ENCODE measurements around the gene OSGIN1.
"Not testable (repeated sequence)": the region's sequence is repeated elsewhere in the genome, so short reads cannot be mapped to it uniquely, and the experiment has no call there.

The OSGIN1 gene

GRCh38 chr16:83941546-83941945, 11.5 kb upstream of the OSGIN1 start:
- not testable (repeated sequence) for H3K9ac ChIP-seq (ENCODE audit: low read length); H2BK5ac ChIP-seq (ENCODE audit: low read length); H3K4me3 ChIP-seq (ENCODE audit: low read length); H3K4ac ChIP-seq (ENCODE audit: low read depth, low read length); H3K79me1 ChIP-seq (ENCODE audit: low read length); H3K23ac ChIP-seq (ENCODE audit: low read length); H3K79me2 ChIP-seq (ENCODE audit: control insufficient read depth, insufficient read depth, low read length); H2BK120ac ChIP-seq (ENCODE audit: low read depth, low read length); H4K5ac ChIP-seq (ENCODE audit: low read length); H3K27me3 ChIP-seq (ENCODE audit: insufficient read depth, low read length, poor library complexity); H3K27ac ChIP-seq (ENCODE audit: low read depth, low read length); H3K18ac ChIP-seq (ENCODE audit: low read length); H2BK15ac ChIP-seq (replicated peaks; ENCODE audit: low read depth); DNase-seq; H3K56ac ChIP-seq (ENCODE audit: low read length); H3K4me2 ChIP-seq (ENCODE audit: low read length); H2AK5ac ChIP-seq (ENCODE audit: low read length); H3K36me3 ChIP-seq (ENCODE audit: control insufficient read depth, insufficient read depth, low read length); H3K4me1 ChIP-seq (ENCODE audit: control insufficient read depth, low read depth, low read length); H4K8ac ChIP-seq (ENCODE audit: low read depth, low read length)
- WGBS (ENCODE audit: extremely low coverage, insufficient coverage, low lambda C conversion rate) = no CpG with 5 or more reads among the region's 9 CpGs

GRCh38 chr16:83942074-83942473, 11.0 kb upstream of the OSGIN1 start:
- Histone ChIP-seq H3K27ac (ENCODE audit: low read depth, low read length) (no peak overlapping the region), H3K4ac (ENCODE audit: low read depth, low read length) (no peak overlapping the region), H3K9ac (ENCODE audit: low read length) (no peak overlapping the region), H2BK120ac (ENCODE audit: low read depth, low read length) (no peak overlapping the region), H3K79me1 (ENCODE audit: low read length) (no peaks in the 10 kb centered on the region), H3K18ac (ENCODE audit: low read length) (no peak overlapping the region), H2AK5ac (ENCODE audit: low read length) (no peak overlapping the region), H3K36me3 (ENCODE audit: control insufficient read depth, insufficient read depth, low read length) (no peaks in the 10 kb centered on the region), H2BK15ac (replicated peaks; ENCODE audit: low read depth) (no peak overlapping the region), H3K79me2 (ENCODE audit: control insufficient read depth, insufficient read depth, low read length) (no peaks in the 10 kb centered on the region), H3K4me3 (ENCODE audit: low read length) (no peak overlapping the region), H3K56ac (ENCODE audit: low read length) (no peak overlapping the region), H3K4me1 (ENCODE audit: control insufficient read depth, low read depth, low read length) (no peaks in the 10 kb centered on the region), H4K8ac (ENCODE audit: low read depth, low read length) (no peak overlapping the region), H3K23ac (ENCODE audit: low read length) (no peak overlapping the region), H3K4me2 (ENCODE audit: low read length) (no peak overlapping the region), H4K5ac (ENCODE audit: low read length) (no peak overlapping the region), H3K27me3 (ENCODE audit: insufficient read depth, low read length, poor library complexity) (no peaks in the 10 kb centered on the region), H2BK5ac (ENCODE audit: low read length) (no peak overlapping the region)
- no peak for DNase-seq
- no CpG with 5 or more reads among the region's 14 CpGs for WGBS (ENCODE audit: extremely low coverage, insufficient coverage, low lambda C conversion rate)

GRCh38 chr16:83942815-83943515, 10.1 kb upstream of the OSGIN1 start:
- H3K4me2 ChIP-seq (ENCODE audit: low read length) = no peak overlapping the region
- no peak overlapping the region for H3K4ac ChIP-seq (ENCODE audit: low read depth, low read length)
- no peaks in the 10 kb centered on the region for H3K79me2 ChIP-seq (ENCODE audit: control insufficient read depth, insufficient read depth, low read length)
- no peak overlapping the region for H3K18ac ChIP-seq (ENCODE audit: low read length)
- no peak overlapping the region for H3K56ac ChIP-seq (ENCODE audit: low read length)
- no peak overlapping the region for H2BK120ac ChIP-seq (ENCODE audit: low read depth, low read length)
- no peaks in the 10 kb centered on the region for H3K27me3 ChIP-seq (ENCODE audit: insufficient read depth, low read length, poor library complexity)
- no peaks in the 10 kb centered on the region for H3K79me1 ChIP-seq (ENCODE audit: low read length)
- H2BK5ac ChIP-seq (ENCODE audit: low read length) = no peak overlapping the region
- H3K27ac ChIP-seq (ENCODE audit: low read depth, low read length) = no peak overlapping the region
- no peak overlapping the region for H3K23ac ChIP-seq (ENCODE audit: low read length)
- no peak for DNase-seq
- H2BK15ac ChIP-seq (replicated peaks; ENCODE audit: low read depth) = no peak overlapping the region
- H3K36me3 ChIP-seq (ENCODE audit: control insufficient read depth, insufficient read depth, low read length) = no peaks in the 10 kb centered on the region
- no peak overlapping the region for H3K4me3 ChIP-seq (ENCODE audit: low read length)
- no peak overlapping the region for H4K5ac ChIP-seq (ENCODE audit: low read length)
- no peaks in the 10 kb centered on the region for H3K4me1 ChIP-seq (ENCODE audit: control insufficient read depth, low read depth, low read length)
- H2AK5ac ChIP-seq (ENCODE audit: low read length) = no peak overlapping the region
- WGBS (ENCODE audit: extremely low coverage, insufficient coverage, low lambda C conversion rate) = no CpG with 5 or more reads among the region's 11 CpGs
- no peak overlapping the region for H3K9ac ChIP-seq (ENCODE audit: low read length)
- H4K8ac ChIP-seq (ENCODE audit: low read depth, low read length) = no peak overlapping the region

GRCh38 chr16:83943516-83944050, 9.5 kb upstream of the OSGIN1 start:
- no peak overlapping the region for H3K9ac ChIP-seq (ENCODE audit: low read length)
- no peaks in the 10 kb centered on the region for H3K36me3 ChIP-seq (ENCODE audit: control insufficient read depth, insufficient read depth, low read length)
- H3K4ac ChIP-seq (ENCODE audit: low read depth, low read length) = no peak overlapping the region
- no peak overlapping the region for H3K4me2 ChIP-seq (ENCODE audit: low read length)
- H3K56ac ChIP-seq (ENCODE audit: low read length) = no peak overlapping the region
- H3K23ac ChIP-seq (ENCODE audit: low read length) = no peak overlapping the region
- H2BK120ac ChIP-seq (ENCODE audit: low read depth, low read length) = no peak overlapping the region
- H2BK15ac ChIP-seq (replicated peaks; ENCODE audit: low read depth) = no peak overlapping the region
- no peak overlapping the region for H4K5ac ChIP-seq (ENCODE audit: low read length)
- H2AK5ac ChIP-seq (ENCODE audit: low read length) = no peak overlapping the region
- no peak overlapping the region for H4K8ac ChIP-seq (ENCODE audit: low read depth, low read length)
- no peaks in the 10 kb centered on the region for H3K27me3 ChIP-seq (ENCODE audit: insufficient read depth, low read length, poor library complexity)
- no peak overlapping the region for H3K27ac ChIP-seq (ENCODE audit: low read depth, low read length)
- H2BK5ac ChIP-seq (ENCODE audit: low read length) = no peak overlapping the region
- H3K79me2 ChIP-seq (ENCODE audit: control insufficient read depth, insufficient read depth, low read length) = no peaks in the 10 kb centered on the region
- WGBS (ENCODE audit: extremely low coverage, insufficient coverage, low lambda C conversion rate) = no CpG with 5 or more reads among the region's 10 CpGs
- no peaks in the 10 kb centered on the region for H3K4me1 ChIP-seq (ENCODE audit: control insufficient read depth, low read depth, low read length)
- no peaks in the 10 kb centered on the region for H3K79me1 ChIP-seq (ENCODE audit: low read length)
- no peak overlapping the region for H3K4me3 ChIP-seq (ENCODE audit: low read length)
- DNase-seq = no peak
- no peak overlapping the region for H3K18ac ChIP-seq (ENCODE audit: low read length)

GRCh38 chr16:83945587-83945986, 7.5 kb upstream of the OSGIN1 start:
- H2BK120ac ChIP-seq (ENCODE audit: low read depth, low read length) = no peak overlapping the region
- H3K56ac ChIP-seq (ENCODE audit: low read length) = no peak overlapping the region
- H3K4me1 ChIP-seq (ENCODE audit: control insufficient read depth, low read depth, low read length) = no peaks in the 10 kb centered on the region
- no CpG with 5 or more reads among the region's 10 CpGs for WGBS (ENCODE audit: extremely low coverage, insufficient coverage, low lambda C conversion rate)
- H3K4me3 ChIP-seq (ENCODE audit: low read length) = no peak overlapping the region
- no peak for DNase-seq
- H3K4ac ChIP-seq (ENCODE audit: low read depth, low read length) = no peak overlapping the region
- no peaks in the 10 kb centered on the region for H3K27me3 ChIP-seq (ENCODE audit: insufficient read depth, low read length, poor library complexity)
- no peak overlapping the region for H3K27ac ChIP-seq (ENCODE audit: low read depth, low read length)
- H3K18ac ChIP-seq (ENCODE audit: low read length) = no peak overlapping the region
- H4K8ac ChIP-seq (ENCODE audit: low read depth, low read length) = no peak overlapping the region
- no peak overlapping the region for H3K4me2 ChIP-seq (ENCODE audit: low read length)
- H3K79me1 ChIP-seq (ENCODE audit: low read length) = no peaks in the 10 kb centered on the region
- no peak overlapping the region for H3K23ac ChIP-seq (ENCODE audit: low read length)
- H3K9ac ChIP-seq (ENCODE audit: low read length) = no peak overlapping the region
- H3K36me3 ChIP-seq (ENCODE audit: control insufficient read depth, insufficient read depth, low read length) = no peaks in the 10 kb centered on the region
- H3K79me2 ChIP-seq (ENCODE audit: control insufficient read depth, insufficient read depth, low read length) = no peaks in the 10 kb centered on the region
- H4K5ac ChIP-seq (ENCODE audit: low read length) = no peak overlapping the region
- H2BK15ac ChIP-seq (replicated peaks; ENCODE audit: low read depth) = no peak overlapping the region
- H2AK5ac ChIP-seq (ENCODE audit: low read length) = no peak overlapping the region
- H2BK5ac ChIP-seq (ENCODE audit: low read length) = no peak overlapping the region

Data from mesendoderm (in vitro differentiated cells).